Daoy (cell line): ENCODE measurements around the gene OR11H6. TPM values are rescaled to one million over a fixed set of nuclear protein-coding genes. Genes with fewer than 3 reads are reported as not detected.
"Not testable (repeated sequence)": the region's sequence is repeated elsewhere in the genome, so short reads cannot be mapped to it uniquely, and the experiment has no call there.

ENCODE experiments used
- DNase-seq: peaks from one replicate; pipeline ENCODE4 v3.0.0-alpha.2; 2015; ENCODE audit warnings: low read depth
- total RNA-seq: library from RNA; depleted of rRNA; stranded (reverse); fragments of >200 nt; shearing (Covaris generic); gene quantifications from 2 replicates; pipeline ENCODE4 v1.2.3, GENCODE V29; 2014; rRNA removed

The OR11H6 gene
- not detected in 2 replicates for total RNA-seq

- DNase-seq: no peak
These were observed at the start of gene OR11H6 for GRCh38 chr14:20223410-20223809. Gene OR11H6, plus strand, starts transcription at chr14:20223710. Its CDS starts 0 bp downstream, at chr14:20223710.

GRCh38 chr14:20174205-20174604 lies 49.3 kb upstream of the OR11H6 start:
- DNase-seq: not testable (repeated sequence)

- no peak for DNase-seq
These were observed 47.2 kb upstream of the OR11H6 start for GRCh38 chr14:20176330-20176729.

- no peak for DNase-seq
These were observed 46.0 kb upstream of the OR11H6 start for GRCh38 chr14:20177433-20177974.

- no peak for DNase-seq
These were observed 44.3 kb upstream of the OR11H6 start for GRCh38 chr14:20179218-20179617.

GRCh38 chr14:20179880-20180279 lies 43.6 kb upstream of the OR11H6 start:
- no peak for DNase-seq

GRCh38 chr14:20180486-20180885 lies 43.0 kb upstream of the OR11H6 start:
- no peak for DNase-seq

GRCh38 chr14:20184181-20184580 lies 39.3 kb upstream of the OR11H6 start:
- DNase-seq: peak; percentile 34

- DNase-seq: no peak
These were observed 32.9 kb upstream of the OR11H6 start, which contains the start of gene OR11G2 for GRCh38 chr14:20190596-20190995. Gene OR11G2, plus strand, starts transcription at chr14:20190896. Its CDS starts 6,542 bp downstream, at chr14:20197438.

- DNase-seq: no peak
These were observed 32.1 kb upstream of the OR11H6 start for GRCh38 chr14:20191396-20191795.

- no peak for DNase-seq
These were observed 29.4 kb upstream of the OR11H6 start for GRCh38 chr14:20194101-20194500.

GRCh38 chr14:20195170-20195569 lies 28.3 kb upstream of the OR11H6 start:
- not testable (repeated sequence) for DNase-seq

GRCh38 chr14:20195911-20196310 lies 27.6 kb upstream of the OR11H6 start:
- peak; percentile 20 for DNase-seq

- DNase-seq: no peak
These were observed 26.1 kb upstream of the OR11H6 start for GRCh38 chr14:20197459-20197858.

- DNase-seq: no peak
These were observed 24.5 kb upstream of the OR11H6 start for GRCh38 chr14:20198991-20199390.

GRCh38 chr14:20204721-20205120 lies 18.8 kb upstream of the OR11H6 start:
- no peak for DNase-seq

GRCh38 chr14:20209595-20209994 lies 13.9 kb upstream of the OR11H6 start:
- no peak for DNase-seq

GRCh38 chr14:20212406-20212805 lies 11.1 kb upstream of the OR11H6 start:
- not testable (repeated sequence) for DNase-seq

GRCh38 chr14:20215196-20215595 lies 8.3 kb upstream of the OR11H6 start:
- DNase-seq: no peak

- peak; percentile 42 for DNase-seq
These were observed 4.5 kb upstream of the OR11H6 start for GRCh38 chr14:20219033-20219432.

GRCh38 chr14:20228681-20229080 lies 5.2 kb downstream of the OR11H6 start, which contains the start of gene OR11H7:
Gene OR11H7, plus strand, starts transcription at chr14:20228981.
- DNase-seq: no peak

GRCh38 chr14:20235415-20235814 lies 11.9 kb downstream of the OR11H6 start:
- DNase-seq: not testable (repeated sequence)

- peak; percentile 42 for DNase-seq
These were observed 24.2 kb downstream of the OR11H6 start for GRCh38 chr14:20247646-20248246.
